Liver (tissue), 3 donors: ENCODE results near the gene PPA2.

ENCODE experiments used
- EGR1 ChIP-seq, 2 donors: IDR thresholded peaks; 2 replicates each; pipeline ENCODE4 v1.6.1; 2016 to 2018; ENCODE audit warnings: antibody characterized with exemption in 2 of 2, low read depth in 2 of 2
- SP1 ChIP-seq: IDR thresholded peaks from 2 replicates; pipeline ENCODE4 v1.6.1; 2018; ENCODE audit warnings: antibody characterized with exemption, mild to moderate bottlenecking
- TAF1 ChIP-seq: conservative IDR thresholded peaks from 2 replicates; pipeline ENCODE4 v1.6.1; 2016; ENCODE audit warnings: antibody characterized with exemption, mild to moderate bottlenecking
- YY1 ChIP-seq: IDR thresholded peaks from 2 replicates; pipeline ENCODE4 v1.6.1; 2016; ENCODE audit warnings: antibody characterized with exemption, mild to moderate bottlenecking
- TF ChIP-seq, protein P1 (sequence below): IDR thresholded peaks from 2 replicates; pipeline ENCODE4 v1.6.1; 2016; ENCODE audit warnings: antibody characterized with exemption
- TF ChIP-seq, protein P2 (sequence below): IDR thresholded peaks from 2 replicates; pipeline ENCODE4 v1.6.1; 2016; ENCODE audit warnings: antibody characterized with exemption
- TF ChIP-seq, protein P3 (sequence below): fragments of 150-350 bp; IDR thresholded peaks from 2 replicates; pipeline ENCODE4 v1.5.1; 2017; ENCODE audit warnings: improper control_type of control experiment, low read depth, low read length; ENCODE audit not compliant: missing input control
- TF ChIP-seq, protein P4 (sequence below): IDR thresholded peaks from 2 replicates; pipeline ENCODE4 v1.6.1; 2016; ENCODE audit warnings: antibody characterized with exemption, mild to moderate bottlenecking
- donor health status: healthy.
- donor health status: healthy.

DNA sequence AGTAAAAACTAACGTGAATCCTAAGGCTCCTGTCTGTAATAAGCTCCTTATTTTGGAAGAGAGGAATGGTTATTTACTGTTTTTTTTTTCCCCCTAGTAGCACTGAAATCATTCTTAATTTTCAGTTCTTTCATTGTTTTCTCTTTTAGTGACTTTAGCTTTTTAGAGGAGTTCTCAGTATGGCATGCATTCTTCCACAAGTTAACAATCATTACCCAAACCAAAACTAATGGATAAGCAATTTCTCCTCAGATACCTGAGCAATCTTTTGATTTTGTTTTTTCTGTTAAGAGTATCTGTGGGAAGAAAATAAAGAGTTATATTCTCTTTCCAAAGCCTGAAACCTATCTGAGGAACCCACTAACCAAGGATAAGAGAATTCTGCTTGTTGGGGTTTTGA lies 16.7 kb upstream of the PPA2 start:
- no peak for TF ChIP-seq YY1
- no peak for TF ChIP-seq TAF1
- TF ChIP-seq, protein P1, sequence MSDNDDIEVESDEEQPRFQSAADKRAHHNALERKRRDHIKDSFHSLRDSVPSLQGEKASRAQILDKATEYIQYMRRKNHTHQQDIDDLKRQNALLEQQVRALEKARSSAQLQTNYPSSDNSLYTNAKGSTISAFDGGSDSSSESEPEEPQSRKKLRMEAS, result no peak
- TF ChIP-seq, protein P2, sequence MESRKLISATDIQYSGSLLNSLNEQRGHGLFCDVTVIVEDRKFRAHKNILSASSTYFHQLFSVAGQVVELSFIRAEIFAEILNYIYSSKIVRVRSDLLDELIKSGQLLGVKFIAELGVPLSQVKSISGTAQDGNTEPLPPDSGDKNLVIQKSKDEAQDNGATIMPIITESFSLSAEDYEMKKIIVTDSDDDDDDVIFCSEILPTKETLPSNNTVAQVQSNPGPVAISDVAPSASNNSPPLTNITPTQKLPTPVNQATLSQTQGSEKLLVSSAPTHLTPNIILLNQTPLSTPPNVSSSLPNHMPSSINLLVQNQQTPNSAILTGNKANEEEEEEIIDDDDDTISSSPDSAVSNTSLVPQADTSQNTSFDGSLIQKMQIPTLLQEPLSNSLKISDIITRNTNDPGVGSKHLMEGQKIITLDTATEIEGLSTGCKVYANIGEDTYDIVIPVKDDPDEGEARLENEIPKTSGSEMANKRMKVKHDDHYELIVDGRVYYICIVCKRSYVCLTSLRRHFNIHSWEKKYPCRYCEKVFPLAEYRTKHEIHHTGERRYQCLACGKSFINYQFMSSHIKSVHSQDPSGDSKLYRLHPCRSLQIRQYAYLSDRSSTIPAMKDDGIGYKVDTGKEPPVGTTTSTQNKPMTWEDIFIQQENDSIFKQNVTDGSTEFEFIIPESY, result no peak
- TF ChIP-seq, protein P3, sequence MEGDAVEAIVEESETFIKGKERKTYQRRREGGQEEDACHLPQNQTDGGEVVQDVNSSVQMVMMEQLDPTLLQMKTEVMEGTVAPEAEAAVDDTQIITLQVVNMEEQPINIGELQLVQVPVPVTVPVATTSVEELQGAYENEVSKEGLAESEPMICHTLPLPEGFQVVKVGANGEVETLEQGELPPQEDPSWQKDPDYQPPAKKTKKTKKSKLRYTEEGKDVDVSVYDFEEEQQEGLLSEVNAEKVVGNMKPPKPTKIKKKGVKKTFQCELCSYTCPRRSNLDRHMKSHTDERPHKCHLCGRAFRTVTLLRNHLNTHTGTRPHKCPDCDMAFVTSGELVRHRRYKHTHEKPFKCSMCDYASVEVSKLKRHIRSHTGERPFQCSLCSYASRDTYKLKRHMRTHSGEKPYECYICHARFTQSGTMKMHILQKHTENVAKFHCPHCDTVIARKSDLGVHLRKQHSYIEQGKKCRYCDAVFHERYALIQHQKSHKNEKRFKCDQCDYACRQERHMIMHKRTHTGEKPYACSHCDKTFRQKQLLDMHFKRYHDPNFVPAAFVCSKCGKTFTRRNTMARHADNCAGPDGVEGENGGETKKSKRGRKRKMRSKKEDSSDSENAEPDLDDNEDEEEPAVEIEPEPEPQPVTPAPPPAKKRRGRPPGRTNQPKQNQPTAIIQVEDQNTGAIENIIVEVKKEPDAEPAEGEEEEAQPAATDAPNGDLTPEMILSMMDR, result no peak
- TF ChIP-seq SP1, result no peak
- no peak for TF ChIP-seq EGR1 (IDR thresholded peaks at IDR 0.05; ENCODE audit: low read depth in 2 of 2)
- TF ChIP-seq, protein P4, sequence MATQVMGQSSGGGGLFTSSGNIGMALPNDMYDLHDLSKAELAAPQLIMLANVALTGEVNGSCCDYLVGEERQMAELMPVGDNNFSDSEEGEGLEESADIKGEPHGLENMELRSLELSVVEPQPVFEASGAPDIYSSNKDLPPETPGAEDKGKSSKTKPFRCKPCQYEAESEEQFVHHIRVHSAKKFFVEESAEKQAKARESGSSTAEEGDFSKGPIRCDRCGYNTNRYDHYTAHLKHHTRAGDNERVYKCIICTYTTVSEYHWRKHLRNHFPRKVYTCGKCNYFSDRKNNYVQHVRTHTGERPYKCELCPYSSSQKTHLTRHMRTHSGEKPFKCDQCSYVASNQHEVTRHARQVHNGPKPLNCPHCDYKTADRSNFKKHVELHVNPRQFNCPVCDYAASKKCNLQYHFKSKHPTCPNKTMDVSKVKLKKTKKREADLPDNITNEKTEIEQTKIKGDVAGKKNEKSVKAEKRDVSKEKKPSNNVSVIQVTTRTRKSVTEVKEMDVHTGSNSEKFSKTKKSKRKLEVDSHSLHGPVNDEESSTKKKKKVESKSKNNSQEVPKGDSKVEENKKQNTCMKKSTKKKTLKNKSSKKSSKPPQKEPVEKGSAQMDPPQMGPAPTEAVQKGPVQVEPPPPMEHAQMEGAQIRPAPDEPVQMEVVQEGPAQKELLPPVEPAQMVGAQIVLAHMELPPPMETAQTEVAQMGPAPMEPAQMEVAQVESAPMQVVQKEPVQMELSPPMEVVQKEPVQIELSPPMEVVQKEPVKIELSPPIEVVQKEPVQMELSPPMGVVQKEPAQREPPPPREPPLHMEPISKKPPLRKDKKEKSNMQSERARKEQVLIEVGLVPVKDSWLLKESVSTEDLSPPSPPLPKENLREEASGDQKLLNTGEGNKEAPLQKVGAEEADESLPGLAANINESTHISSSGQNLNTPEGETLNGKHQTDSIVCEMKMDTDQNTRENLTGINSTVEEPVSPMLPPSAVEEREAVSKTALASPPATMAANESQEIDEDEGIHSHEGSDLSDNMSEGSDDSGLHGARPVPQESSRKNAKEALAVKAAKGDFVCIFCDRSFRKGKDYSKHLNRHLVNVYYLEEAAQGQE, result no peak
